GM18868 (cell line): ENCODE measurements around the gene DUS4L.

Experiments used
- ATAC-seq: cut with Tn5 transposase; IDR thresholded peaks from one replicate; pipeline ENCODE4 v1.9.1; 2021; ENCODE audit warnings: mild to moderate bottlenecking, moderate library complexity; ENCODE audit not compliant: unreplicated experiment

DUS4L gene

DNA sequence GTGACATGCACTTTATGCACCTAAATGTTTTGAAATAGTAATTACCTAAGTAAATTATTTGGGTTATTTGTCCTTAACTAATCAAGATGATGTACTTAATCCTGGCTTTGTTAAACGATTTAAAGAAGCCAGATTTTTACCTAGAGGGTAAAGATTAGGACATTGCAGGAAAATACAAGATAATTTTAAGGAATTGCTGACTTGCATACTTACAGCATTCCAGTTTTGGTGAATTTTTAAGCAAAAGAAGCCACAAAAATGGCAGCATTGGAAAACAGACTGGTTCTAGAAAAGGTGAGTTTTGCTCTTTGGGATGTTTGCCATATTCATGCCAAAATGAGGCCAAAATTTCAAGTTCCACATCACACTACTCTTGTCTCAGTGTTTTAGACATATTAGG lies 49.7 kb downstream of the DUS4L start:
- ATAC-seq: no peak

DNA sequence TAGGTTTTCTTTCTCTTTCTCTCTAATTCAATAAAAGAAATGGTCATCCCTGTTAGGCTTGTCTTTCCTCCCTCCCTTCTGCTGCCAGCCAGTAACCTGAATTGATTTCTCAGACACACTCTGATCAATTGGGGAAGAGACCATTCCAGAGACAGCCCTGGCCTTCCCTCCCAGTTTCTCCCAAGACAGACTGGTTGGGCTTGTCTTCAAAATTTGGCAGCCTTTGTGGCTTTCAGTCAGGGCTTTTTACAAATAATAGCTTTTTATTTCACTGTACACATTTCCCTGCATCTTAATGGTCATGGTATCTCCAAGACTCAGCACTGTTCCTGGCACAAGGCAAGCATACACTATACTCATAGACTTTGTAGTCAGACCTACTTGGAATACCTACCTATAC lies 50.2 kb downstream of the DUS4L start:
- no peak for ATAC-seq

DNA sequence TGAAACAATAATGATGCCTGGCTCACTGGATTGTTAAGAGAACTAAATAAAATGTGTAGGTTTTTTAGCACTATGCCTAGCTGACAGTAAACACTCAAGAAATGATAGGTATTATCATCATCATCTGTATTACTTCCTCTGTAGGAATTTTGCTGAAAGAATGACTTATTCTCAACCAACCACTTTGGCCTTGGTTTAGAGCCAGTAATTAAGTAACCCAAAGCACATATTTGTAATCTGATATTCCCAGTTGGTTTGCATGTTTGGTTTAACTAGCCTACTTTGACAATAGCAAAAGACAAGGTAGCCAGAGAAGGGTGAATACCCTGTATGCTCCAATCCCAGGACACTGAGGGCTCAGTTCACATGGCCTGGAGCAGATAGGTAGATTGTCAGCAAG lies 50.7 kb downstream of the DUS4L start:
- ATAC-seq: no peak

DNA sequence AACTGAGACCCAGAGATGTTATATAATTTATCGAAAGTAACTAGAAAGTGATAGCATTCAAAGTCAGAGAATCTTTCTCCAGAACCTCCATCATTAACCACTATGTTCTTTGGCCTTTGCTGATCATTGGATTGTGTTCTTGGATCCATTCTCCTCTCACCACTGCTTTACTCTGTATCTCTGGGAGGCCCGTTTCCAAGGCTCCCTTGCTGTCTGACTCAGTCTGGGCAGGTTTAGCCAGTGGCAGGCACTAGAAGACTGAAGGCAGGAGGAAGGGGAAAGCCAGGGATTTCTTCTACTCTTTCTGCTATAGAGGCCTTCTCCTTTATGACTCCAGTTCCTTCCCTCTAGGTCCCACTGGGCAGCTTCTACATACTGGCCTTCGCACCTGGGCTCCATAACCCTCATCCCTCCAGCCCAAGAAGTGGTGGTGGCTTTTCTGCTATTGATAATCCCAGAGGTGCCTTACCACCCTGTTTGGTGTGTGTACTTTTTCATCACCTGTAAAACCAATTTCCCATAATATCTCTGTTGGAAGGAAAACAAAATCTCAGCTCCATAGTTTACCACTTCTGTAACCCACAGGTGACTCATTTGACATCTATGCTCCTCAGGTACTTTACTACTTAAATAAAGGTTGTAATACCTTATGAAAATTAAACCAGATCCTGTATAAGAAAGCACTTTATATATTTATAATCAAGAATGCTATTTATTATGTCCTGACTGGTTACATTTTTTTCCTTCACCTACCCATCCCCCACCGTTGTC lies 52.3 kb downstream of the DUS4L start:
- no peak for ATAC-seq

DNA sequence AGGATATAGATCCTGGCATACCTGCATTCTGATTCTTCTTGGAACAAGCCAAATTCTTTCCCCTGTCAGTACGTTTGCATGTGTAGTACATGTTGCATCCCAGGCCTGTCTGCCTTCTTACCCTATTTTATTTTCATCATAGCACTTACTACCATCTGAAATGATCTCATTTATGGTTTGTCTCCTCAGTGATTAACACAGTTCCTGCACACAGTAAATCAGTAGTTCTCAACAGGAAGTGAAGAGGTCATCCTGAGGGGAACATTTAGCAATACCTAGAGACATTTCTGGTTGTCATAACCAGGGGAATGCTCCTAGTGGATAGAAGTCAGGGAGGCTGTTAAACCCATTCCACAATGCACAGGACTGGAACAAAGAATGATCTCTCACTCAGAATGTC lies 58.7 kb downstream of the DUS4L start:
- ATAC-seq: no peak

DNA sequence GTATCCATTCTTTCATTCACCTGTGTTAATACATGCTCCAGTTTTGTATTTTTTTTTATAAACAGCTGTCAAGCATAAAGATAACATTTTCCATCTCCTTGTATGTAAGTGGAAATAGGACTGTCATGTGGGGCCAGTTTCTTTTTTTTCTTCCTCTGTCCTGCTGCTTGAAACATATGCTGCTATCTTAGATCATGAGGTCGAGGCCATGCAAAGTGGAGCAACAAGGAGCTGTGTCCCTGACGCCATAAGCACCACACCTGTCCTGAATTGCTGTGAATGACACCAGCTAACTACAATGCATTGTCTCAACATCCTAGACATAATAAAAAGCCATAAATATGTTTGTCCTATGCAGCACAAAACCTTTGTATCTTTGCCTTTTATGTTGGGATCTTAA lies 59.1 kb downstream of the DUS4L start:
- no peak for ATAC-seq

DNA sequence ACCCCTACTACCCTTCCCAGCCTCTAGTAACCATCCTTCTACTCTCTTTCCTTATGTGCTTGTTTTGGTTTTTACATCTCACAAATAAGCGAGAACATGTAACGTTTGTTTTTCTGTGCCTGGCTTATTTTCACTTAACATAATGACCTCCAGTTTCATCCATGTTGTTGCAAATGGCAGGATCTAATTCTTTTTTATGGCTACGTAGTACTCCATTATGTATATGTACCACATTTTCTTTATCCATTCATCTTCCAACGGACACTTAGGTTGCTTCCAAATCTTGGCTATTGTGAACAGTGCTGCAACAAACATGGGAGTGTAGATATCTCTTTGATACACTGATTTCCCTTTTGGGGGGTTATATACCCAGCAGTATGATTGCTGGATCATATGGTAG lies 63.2 kb downstream of the DUS4L start:
- no peak for ATAC-seq
